Coronary artery (tissue), 2 donors: ENCODE results near the gene MICAL3.
A peak's percentile ranks its signal among the peaks of the same experiment; 100 is the strongest.

ENCODE experiments used
- DNase-seq: peaks from one replicate; pipeline ENCODE4 v3.0.0-alpha.2; 2017; ENCODE audit warnings: low spot score
- H3K27ac ChIP-seq, 2 donors: fragments of 200-600 bp; sonication (generic); one replicate each; pipeline ENCODE4 v1.5.1; 2016 to 2019
- H3K4me3 ChIP-seq: fragments of 200-600 bp; sonication (generic); 2 replicates; pipeline ENCODE4 v1.5.1; 2016; ENCODE audit warnings: mild to moderate bottlenecking, moderate library complexity
- CTCF ChIP-seq: fragments of 200-600 bp; sonication (generic); IDR thresholded peaks from one replicate; pipeline ENCODE4 v1.5.1; 2019; ENCODE audit warnings: antibody characterized with exemption

The MICAL3 gene

GRCh38 chr22:17944256-17944655 is 80.1 kb downstream of the MICAL3 start:
- Histone ChIP-seq H3K4me3 (peak overlapping the region; percentile 27), H3K27ac (peak overlapping the region in 1 of 2 donors; percentile 56)
- no peak for TF ChIP-seq CTCF
- DNase-seq, result no peak

- DNase-seq, result no peak
- Histone ChIP-seq H3K27ac (peak overlapping the region in 1 of 2 donors; percentile 56), H3K4me3 (no peak overlapping the region)
- TF ChIP-seq CTCF, result no peak
Measured at GRCh38 chr22:17943533-17944249, 80.7 kb downstream of the MICAL3 start.

GRCh38 chr22:17942721-17943120 is 81.6 kb downstream of the MICAL3 start:
- H3K27ac ChIP-seq, result no peak overlapping the region
- no peak for DNase-seq

GRCh38 chr22:17941471-17942406 is 82.6 kb downstream of the MICAL3 start:
- no peak for TF ChIP-seq CTCF
- DNase-seq, result no peak
- H3K4me3 ChIP-seq, result no peak overlapping the region
- no peak overlapping the region for H3K27ac ChIP-seq

More at GRCh38 chr22:17942721-17943120, 81.6 kb downstream of the MICAL3 start:
- no peak for TF ChIP-seq CTCF
- no peak overlapping the region for H3K4me3 ChIP-seq

GRCh38 chr22:17939579-17939978 is 84.8 kb downstream of the MICAL3 start:
- H3K27ac ChIP-seq, result no peak overlapping the region
- no peak for DNase-seq

GRCh38 chr22:17939011-17939410 is 85.3 kb downstream of the MICAL3 start:
- no peak overlapping the region for H3K27ac ChIP-seq
- H3K4me3 ChIP-seq, result no peak overlapping the region

More at GRCh38 chr22:17939579-17939978, 84.8 kb downstream of the MICAL3 start:
- no peak overlapping the region for H3K4me3 ChIP-seq
- no peak for TF ChIP-seq CTCF

More at GRCh38 chr22:17939011-17939410, 85.3 kb downstream of the MICAL3 start:
- TF ChIP-seq CTCF, result no peak
- no peak for DNase-seq
